Esophagus muscularis mucosa (tissue), 3 donors: Measurements from ENCODE around the gene SPECC1.

Experiments
- POLR2A ChIP-seq: fragments of 450-650 bp; IDR thresholded peaks from one replicate; pipeline ENCODE4 v1.6.1; 2017; ENCODE audit warnings: antibody characterized with exemption, moderate library complexity, mild to moderate bottlenecking, low read depth
- POLR2AphosphoS5 ChIP-seq, 2 donors: sonication (generic); formaldehyde crosslinking; IDR thresholded peaks; one replicate each; pipeline ENCODE4 v1.6.1; 2017; ENCODE audit warnings: antibody characterized with exemption in 2 of 2
- TF ChIP-seq, protein P1 (sequence below), 3 experiments: fragments of 200-600 bp in 2 of 3; fragments of 450-650 bp in 1 of 3; sonication (generic) in 2 of 3; IDR thresholded peaks; one replicate each; pipeline ENCODE4 v1.5.1; 2017 to 2019; ENCODE audit warnings: antibody characterized with exemption in 3 of 3, mild to moderate bottlenecking in 2 of 3, moderate library complexity in 1 of 3

DNA sequence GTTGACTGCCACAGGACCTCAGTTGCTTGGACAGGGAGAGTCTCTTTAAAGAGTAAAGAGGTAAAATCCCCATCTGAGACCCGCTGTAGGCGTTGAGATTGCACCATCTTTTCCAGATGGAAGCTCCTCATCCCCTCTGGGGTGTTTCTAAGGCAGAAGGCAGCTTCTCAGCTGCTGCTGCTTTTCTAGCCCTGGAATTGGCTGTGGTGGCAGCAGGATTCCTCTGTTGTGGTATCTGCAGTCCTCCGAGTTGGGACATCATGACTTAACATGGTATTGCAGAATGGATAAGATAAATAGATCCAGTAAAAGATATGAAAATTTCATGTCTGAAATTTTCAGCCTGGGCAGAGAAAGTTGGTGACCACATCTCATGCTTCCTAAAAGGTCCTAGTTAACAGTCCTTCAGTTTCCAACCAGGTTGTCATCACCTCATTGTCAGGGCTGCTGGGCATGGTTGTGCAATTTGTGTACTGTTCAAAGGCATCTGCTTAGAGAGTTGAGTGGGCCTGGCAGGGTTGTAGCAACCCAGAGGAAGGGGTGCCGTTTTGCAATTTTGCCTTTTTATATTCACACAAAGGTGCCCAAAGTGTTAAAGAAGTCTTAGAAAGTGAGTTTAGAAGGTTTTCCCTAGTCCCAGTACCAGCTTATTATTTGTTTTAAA, 150.4 kb downstream of the SPECC1 start:
- TF ChIP-seq, protein P1, sequence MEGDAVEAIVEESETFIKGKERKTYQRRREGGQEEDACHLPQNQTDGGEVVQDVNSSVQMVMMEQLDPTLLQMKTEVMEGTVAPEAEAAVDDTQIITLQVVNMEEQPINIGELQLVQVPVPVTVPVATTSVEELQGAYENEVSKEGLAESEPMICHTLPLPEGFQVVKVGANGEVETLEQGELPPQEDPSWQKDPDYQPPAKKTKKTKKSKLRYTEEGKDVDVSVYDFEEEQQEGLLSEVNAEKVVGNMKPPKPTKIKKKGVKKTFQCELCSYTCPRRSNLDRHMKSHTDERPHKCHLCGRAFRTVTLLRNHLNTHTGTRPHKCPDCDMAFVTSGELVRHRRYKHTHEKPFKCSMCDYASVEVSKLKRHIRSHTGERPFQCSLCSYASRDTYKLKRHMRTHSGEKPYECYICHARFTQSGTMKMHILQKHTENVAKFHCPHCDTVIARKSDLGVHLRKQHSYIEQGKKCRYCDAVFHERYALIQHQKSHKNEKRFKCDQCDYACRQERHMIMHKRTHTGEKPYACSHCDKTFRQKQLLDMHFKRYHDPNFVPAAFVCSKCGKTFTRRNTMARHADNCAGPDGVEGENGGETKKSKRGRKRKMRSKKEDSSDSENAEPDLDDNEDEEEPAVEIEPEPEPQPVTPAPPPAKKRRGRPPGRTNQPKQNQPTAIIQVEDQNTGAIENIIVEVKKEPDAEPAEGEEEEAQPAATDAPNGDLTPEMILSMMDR (IDR thresholded peaks at IDR 0.05): no peak
- TF ChIP-seq POLR2AphosphoS5 (IDR thresholded peaks at IDR 0.05) (no peak), POLR2A (no peak)
